Measurements from ENCODE around the gene PRKD1.

The PRKD1 gene

DNA sequence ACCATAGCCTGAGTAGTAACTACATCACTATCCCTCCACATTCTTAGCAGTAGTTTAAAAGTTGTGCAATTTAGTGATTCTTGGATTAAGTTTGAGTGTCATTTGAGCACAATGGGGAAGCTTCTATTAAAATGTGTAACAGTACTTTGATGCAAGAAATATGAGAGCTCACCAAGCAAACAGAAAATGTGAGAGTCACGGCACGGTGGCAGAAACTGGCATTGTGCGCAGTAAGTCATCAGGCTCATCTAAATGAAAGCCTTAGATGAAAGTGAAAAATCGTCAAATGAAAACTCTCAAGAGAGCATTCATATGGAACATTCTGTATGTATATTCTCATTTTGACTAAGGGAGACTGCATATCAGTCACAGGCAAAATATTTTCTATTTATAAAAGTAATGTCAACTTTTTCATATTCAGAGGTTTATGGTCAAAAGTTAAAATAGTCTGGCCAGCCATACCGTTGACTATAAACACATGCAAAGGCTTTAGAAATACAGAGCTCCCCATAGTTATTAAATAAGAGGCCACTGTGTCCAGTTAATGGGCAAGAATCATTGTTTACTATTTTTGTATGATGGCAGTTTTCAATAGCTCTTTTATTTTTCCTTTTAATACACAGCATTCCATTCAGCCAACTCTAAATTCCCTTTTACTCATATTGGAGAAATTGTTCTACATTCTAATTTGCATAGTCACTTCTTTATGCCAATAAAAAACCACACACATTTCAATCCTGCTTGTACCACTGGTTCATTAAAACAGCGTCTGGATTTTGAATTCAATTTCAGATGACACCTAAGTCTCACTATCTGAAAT lies 167.9 kb downstream of the PRKD1 start:
- Histone ChIP-seq H3K36me3 (ENCODE audit: control insufficient read depth, insufficient read depth, low read length) (no peaks in the 10 kb centered on the region), H3K4me1 (ENCODE audit: control insufficient read depth, insufficient read depth, low read length, poor library complexity, severe bottlenecking) (no peaks in the 10 kb centered on the region), H3K4me3 (ENCODE audit: extremely low read depth, insufficient read depth, low read length, poor library complexity, severe bottlenecking) (no peak overlapping the region), H3K9me3 (ENCODE audit: control insufficient read depth, low read length) (no peaks in the 10 kb centered on the region), H3K27ac (ENCODE audit: low read depth, low read length, severe bottlenecking) (no peak overlapping the region)
- 94 to 96% methylated on average over 3 to 4 of the region's 6 CpGs for WGBS, 2 experiments (ENCODE audit: insufficient coverage in 2 of 2)

DNA sequence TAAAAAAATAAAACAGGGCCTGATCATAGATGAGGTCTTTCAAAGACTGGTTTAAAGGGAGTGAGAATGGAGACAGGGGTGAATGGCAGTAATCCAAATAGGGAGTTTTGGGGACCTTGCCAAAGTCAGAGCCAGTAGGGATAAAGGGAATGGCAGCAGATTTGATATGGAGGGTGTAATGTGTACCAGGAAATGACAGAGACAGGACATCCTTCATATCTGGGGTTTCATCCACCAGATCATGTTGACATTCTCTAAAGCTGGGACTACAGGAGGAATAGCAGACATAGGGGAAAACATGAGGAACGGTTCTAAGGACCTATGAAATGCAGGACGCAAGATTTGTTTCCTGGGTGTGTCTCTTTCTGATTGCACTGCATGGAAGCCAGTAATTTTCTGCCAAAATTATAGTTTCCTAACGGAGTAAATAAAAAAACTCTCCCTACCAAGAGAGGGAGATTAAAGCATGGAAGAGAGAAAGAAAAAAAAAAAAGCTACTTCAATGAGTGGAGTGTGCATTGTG lies 169.9 kb downstream of the PRKD1 start:
- WGBS, 2 experiments (ENCODE audit: insufficient coverage in 2 of 2) = 100% methylated on average over 1 of the region's 3 CpGs; no CpG with 5 or more reads in 1 of the 2 experiments
- Histone ChIP-seq H3K4me3 (ENCODE audit: extremely low read depth, insufficient read depth, low read length, poor library complexity, severe bottlenecking) (no peak overlapping the region), H3K36me3 (ENCODE audit: control insufficient read depth, insufficient read depth, low read length) (no peaks in the 10 kb centered on the region), H3K27ac (ENCODE audit: low read depth, low read length, severe bottlenecking) (no peak overlapping the region), H3K4me1 (ENCODE audit: control insufficient read depth, insufficient read depth, low read length, poor library complexity, severe bottlenecking) (no peaks in the 10 kb centered on the region), H3K9me3 (ENCODE audit: control insufficient read depth, low read length) (no peaks in the 10 kb centered on the region)

DNA sequence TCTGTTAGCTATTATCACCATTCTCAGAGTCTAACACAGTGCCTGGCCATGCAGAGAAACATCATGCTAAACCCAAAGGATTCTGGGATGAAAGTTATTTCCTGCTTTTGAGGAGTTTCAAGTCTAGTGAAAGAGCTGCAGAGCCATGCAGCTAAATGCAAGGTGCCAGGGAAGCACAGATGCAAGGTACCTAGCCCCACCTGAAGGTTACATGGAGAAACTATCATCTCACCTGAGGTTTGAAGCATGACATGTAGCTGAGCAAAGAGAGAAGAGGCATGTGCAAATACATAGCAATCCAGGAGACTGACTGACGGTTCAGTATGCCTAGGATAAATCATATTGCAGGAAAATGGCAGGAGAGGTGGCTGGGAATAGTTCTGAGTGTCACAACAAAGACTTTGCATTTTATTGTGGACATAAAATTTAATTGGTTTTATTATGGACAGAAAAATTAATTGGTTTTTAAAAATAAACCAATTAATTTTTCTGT lies 170.4 kb downstream of the PRKD1 start:
- Histone ChIP-seq H3K4me3 (ENCODE audit: extremely low read depth, insufficient read depth, low read length, poor library complexity, severe bottlenecking) (no peak overlapping the region), H3K27ac (ENCODE audit: low read depth, low read length, severe bottlenecking) (no peak overlapping the region), H3K9me3 (ENCODE audit: control insufficient read depth, low read length) (no peaks in the 10 kb centered on the region), H3K4me1 (ENCODE audit: control insufficient read depth, insufficient read depth, low read length, poor library complexity, severe bottlenecking) (no peaks in the 10 kb centered on the region), H3K36me3 (ENCODE audit: control insufficient read depth, insufficient read depth, low read length) (no peaks in the 10 kb centered on the region)
- 89 to 100% methylated on average over 1 of the region's 1 CpG for WGBS, 2 experiments (ENCODE audit: insufficient coverage in 2 of 2)

DNA sequence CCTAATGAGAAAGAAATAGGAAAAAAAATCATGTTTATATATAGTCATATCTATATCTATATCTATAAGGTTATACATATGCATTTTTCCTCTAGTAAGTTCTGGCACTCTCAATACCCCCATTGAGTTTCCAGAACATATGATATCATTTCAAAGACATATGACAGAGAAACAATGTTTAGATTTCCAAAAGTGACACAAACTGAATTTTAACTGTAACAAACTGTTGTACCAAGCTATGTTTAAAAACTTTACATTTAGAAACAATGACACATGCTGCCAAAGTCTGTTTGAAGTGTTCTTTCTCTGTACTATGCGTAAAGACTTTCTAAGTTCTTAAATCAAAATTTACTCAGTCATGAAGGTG lies 171.6 kb downstream of the PRKD1 start:
- no CpG with 5 or more reads among the region's 1 CpG for WGBS, 2 experiments (ENCODE audit: insufficient coverage in 2 of 2)
- Histone ChIP-seq H3K36me3 (ENCODE audit: control insufficient read depth, insufficient read depth, low read length) (no peaks in the 10 kb centered on the region), H3K27ac (ENCODE audit: low read depth, low read length, severe bottlenecking) (no peak overlapping the region), H3K4me1 (ENCODE audit: control insufficient read depth, insufficient read depth, low read length, poor library complexity, severe bottlenecking) (no peaks in the 10 kb centered on the region), H3K4me3 (ENCODE audit: extremely low read depth, insufficient read depth, low read length, poor library complexity, severe bottlenecking) (no peak overlapping the region), H3K9me3 (ENCODE audit: control insufficient read depth, low read length) (no peaks in the 10 kb centered on the region)

DNA sequence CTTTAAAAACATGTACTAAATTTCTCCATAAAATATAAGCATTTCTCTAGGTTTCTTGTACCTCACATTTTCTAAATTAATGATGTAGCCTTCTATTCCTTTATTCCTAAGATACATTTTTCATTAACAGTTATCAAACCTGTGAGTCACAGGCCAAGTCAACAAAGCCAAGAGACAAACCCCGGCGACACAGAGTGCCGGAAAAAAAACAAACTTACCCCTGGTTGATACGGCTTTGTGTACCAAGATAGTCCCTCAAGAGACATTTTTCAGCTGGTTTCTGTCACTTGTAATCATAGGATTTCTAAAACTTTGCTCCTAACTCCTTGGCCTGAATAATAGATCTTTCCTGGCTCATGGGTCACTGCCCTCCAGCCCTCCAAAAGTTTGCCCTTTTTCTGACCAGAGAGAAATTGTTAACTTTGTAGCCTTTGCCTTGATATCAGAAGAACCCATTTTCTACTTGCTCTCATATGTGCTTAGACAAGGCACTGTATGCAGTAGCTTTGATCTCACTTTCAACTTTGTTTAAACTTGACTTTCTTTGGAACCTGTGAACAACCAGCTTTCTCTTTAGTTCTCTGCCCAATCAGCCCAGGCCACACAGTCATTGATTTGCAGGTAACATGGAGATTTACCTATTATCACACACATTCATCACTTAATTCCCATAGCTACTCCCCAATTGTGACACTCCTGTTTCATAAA lies 172.2 kb downstream of the PRKD1 start:
- Histone ChIP-seq H3K27ac (ENCODE audit: low read depth, low read length, severe bottlenecking) (no peak overlapping the region), H3K4me3 (ENCODE audit: extremely low read depth, insufficient read depth, low read length, poor library complexity, severe bottlenecking) (no peak overlapping the region), H3K4me1 (ENCODE audit: control insufficient read depth, insufficient read depth, low read length, poor library complexity, severe bottlenecking) (no peaks in the 10 kb centered on the region), H3K9me3 (ENCODE audit: control insufficient read depth, low read length) (no peaks in the 10 kb centered on the region), H3K36me3 (ENCODE audit: control insufficient read depth, insufficient read depth, low read length) (no peaks in the 10 kb centered on the region)
- WGBS, 2 experiments (ENCODE audit: insufficient coverage in 2 of 2) = 96 to 100% methylated on average over 4 of the region's 4 CpGs

DNA sequence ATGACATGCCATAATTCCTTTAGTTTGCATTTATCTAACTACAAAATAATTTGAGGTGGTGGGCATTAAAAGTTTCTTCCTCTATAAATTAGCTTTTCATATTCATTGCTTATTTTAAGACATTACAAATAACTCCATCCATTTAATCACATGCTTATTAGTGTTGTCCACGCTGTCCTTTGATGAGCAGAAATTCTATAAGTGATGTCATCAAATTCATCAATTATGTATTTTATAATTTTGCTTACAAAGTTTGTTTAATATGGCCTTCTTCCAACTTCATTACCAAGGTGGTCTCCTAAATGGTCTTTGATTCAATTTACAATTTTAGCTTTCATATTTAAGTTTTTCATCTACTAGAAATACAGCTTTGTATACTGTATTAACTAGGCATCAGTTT lies 173.5 kb downstream of the PRKD1 start:
- peaks cover 3% of the 10 kb centered on the region for H3K4me1 ChIP-seq (ENCODE audit: control insufficient read depth, insufficient read depth, low read length, poor library complexity, severe bottlenecking)
- H3K4me3 ChIP-seq (ENCODE audit: extremely low read depth, insufficient read depth, low read length, poor library complexity, severe bottlenecking) = no peak overlapping the region
- no peaks in the 10 kb centered on the region for H3K9me3 ChIP-seq (ENCODE audit: control insufficient read depth, low read length)
- no peaks in the 10 kb centered on the region for H3K36me3 ChIP-seq (ENCODE audit: control insufficient read depth, insufficient read depth, low read length)
- no peak overlapping the region for H3K27ac ChIP-seq (ENCODE audit: low read depth, low read length, severe bottlenecking)
- no CpG with 5 or more reads among the region's 1 CpG for WGBS, 2 experiments (ENCODE audit: insufficient coverage in 2 of 2)

DNA sequence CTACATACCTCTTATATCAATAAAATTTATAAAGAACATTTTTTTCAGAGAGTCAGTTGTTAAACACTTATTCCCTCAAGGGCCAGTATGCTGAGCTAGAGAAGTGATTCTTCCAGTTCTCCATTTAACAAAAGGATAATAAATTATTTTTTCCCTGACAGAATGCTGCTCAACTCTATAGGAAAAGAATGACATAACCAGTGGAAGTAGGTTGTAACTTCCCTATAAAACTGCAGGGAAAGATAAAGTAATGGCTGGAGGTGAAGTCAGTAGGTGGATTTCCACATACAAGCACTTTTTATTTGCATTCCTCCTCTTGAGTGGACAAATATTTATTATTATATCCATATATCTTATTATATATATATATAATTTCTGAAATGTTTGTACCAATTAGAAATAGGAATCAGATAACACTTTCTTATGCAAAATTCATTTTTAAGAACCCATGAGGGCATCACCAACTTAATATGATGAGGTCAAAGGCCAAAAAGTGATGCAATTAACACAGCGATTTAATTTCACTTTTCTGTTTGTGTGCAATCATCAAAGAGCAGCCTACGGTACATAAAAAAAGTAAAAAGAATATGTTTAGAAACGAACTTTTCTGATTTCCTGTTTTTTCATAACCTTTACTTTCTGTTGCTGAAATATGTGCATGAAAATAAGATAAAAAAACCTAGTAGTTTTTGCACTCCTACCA lies 175.3 kb downstream of the PRKD1 start:
- Histone ChIP-seq H3K36me3 (ENCODE audit: control insufficient read depth, insufficient read depth, low read length) (no peaks in the 10 kb centered on the region), H3K4me1 (ENCODE audit: control insufficient read depth, insufficient read depth, low read length, poor library complexity, severe bottlenecking) (peaks cover 11% of the 10 kb centered on the region), H3K4me3 (ENCODE audit: extremely low read depth, insufficient read depth, low read length, poor library complexity, severe bottlenecking) (no peak overlapping the region), H3K9me3 (ENCODE audit: control insufficient read depth, low read length) (no peaks in the 10 kb centered on the region), H3K27ac (ENCODE audit: low read depth, low read length, severe bottlenecking) (no peak overlapping the region)
- WGBS, 2 experiments (ENCODE audit: insufficient coverage in 2 of 2) = 100% methylated on average over 1 of the region's 3 CpGs; no CpG with 5 or more reads in 1 of the 2 experiments

DNA sequence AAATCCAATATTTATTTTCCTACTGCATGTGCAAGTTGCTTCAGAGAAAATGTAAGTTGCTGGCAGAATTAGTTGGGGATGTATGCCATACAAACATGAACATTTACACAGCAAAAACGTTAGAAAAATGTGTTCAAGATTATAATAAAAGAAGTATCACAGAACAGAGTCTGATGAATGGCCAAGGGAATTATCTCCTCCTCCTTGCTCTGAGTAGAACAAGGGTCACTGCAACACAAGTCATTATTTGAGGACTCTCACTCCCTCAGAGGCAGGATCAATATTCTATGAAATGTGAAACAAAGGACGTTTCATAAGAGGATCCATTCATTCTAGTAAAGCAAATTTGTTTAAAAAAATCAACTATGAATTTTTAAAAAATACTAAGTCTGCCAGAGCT lies 177.8 kb downstream of the PRKD1 start:
- no CpG with 5 or more reads among the region's 2 CpGs for WGBS, 2 experiments (ENCODE audit: insufficient coverage in 2 of 2)
- Histone ChIP-seq H3K36me3 (ENCODE audit: control insufficient read depth, insufficient read depth, low read length) (no peaks in the 10 kb centered on the region), H3K9me3 (ENCODE audit: control insufficient read depth, low read length) (no peaks in the 10 kb centered on the region), H3K4me3 (ENCODE audit: extremely low read depth, insufficient read depth, low read length, poor library complexity, severe bottlenecking) (no peak overlapping the region), H3K4me1 (ENCODE audit: control insufficient read depth, insufficient read depth, low read length, poor library complexity, severe bottlenecking) (peaks cover 11% of the 10 kb centered on the region), H3K27ac (ENCODE audit: low read depth, low read length, severe bottlenecking) (no peak overlapping the region)

DNA sequence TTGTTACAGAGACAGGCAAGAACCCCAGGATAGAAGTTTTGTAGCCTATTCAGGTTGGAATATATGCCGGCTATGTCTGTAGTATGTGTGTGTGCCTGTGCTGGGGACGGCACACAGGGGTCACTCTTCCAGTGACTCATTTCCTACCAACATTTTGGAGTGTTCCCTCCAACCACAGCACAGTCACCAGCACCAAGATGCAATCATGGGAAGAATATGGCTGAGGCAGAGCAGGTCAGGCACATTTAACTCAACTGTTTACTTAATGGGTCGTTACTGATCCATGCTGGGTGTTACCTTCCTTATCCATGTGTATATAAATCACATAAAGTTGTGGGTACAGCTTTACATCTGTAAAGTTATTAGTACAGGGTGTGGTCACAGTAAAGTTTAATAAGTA lies 178.3 kb downstream of the PRKD1 start:
- Histone ChIP-seq H3K36me3 (ENCODE audit: control insufficient read depth, insufficient read depth, low read length) (no peaks in the 10 kb centered on the region), H3K9me3 (ENCODE audit: control insufficient read depth, low read length) (no peaks in the 10 kb centered on the region), H3K4me3 (ENCODE audit: extremely low read depth, insufficient read depth, low read length, poor library complexity, severe bottlenecking) (no peak overlapping the region), H3K27ac (ENCODE audit: low read depth, low read length, severe bottlenecking) (peak overlapping the region; percentile 64), H3K4me1 (ENCODE audit: control insufficient read depth, insufficient read depth, low read length, poor library complexity, severe bottlenecking) (peaks cover 11% of the 10 kb centered on the region)
- WGBS, 2 experiments (ENCODE audit: insufficient coverage in 2 of 2) = no CpG with 5 or more reads among the region's 3 CpGs

DNA sequence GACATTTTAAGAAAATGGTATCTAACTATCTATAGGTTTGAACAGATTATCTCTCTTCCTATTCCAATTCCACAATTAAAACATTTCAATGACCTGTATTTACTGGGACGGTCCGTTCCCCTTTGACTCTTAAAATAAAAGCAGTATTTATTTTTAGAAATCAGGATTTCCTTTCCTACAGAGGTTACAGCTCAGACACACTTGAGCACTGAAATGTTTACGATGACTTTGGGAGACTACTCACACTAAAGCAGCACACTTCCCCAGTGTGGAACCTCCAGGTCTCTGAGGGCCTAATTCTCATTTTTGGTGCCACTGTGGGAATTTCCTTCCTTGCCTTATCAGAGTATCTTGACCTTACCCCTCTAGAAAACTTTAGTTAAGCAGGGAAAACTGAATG lies 181.8 kb downstream of the PRKD1 start:
- Histone ChIP-seq H3K4me3 (ENCODE audit: extremely low read depth, insufficient read depth, low read length, poor library complexity, severe bottlenecking) (no peak overlapping the region), H3K27ac (ENCODE audit: low read depth, low read length, severe bottlenecking) (no peak overlapping the region), H3K36me3 (ENCODE audit: control insufficient read depth, insufficient read depth, low read length) (no peaks in the 10 kb centered on the region), H3K9me3 (ENCODE audit: control insufficient read depth, low read length) (no peaks in the 10 kb centered on the region), H3K4me1 (ENCODE audit: control insufficient read depth, insufficient read depth, low read length, poor library complexity, severe bottlenecking) (peaks cover 14% of the 10 kb centered on the region)
- WGBS, 2 experiments (ENCODE audit: insufficient coverage in 2 of 2) = 100% methylated on average over 1 of the region's 3 CpGs
